ENCODE measurements around the gene LPCAT3.
A peak's percentile ranks its signal among the peaks of the same experiment; 100 is the strongest.

Gene LPCAT3

DNA sequence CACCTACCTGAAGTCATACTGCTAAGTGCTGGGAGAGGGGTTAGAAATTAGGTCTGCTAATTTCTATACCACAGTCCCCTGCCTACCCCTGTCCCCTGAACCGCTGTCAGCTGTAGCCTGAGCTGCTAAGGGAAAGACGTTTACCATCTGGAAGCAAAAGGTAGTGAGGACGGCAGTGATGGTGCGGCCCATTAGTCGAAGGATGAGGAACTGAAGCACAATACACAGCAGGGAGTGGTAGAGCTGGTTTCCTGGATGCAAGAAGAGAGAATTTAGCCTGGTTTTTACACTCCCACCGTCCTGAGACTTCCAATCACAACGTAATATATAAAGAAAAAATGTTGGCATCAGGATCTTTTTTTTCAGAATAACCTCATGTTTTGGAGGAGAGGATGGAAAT, 35.7 kb downstream of the LPCAT3 start:
- TF ChIP-seq, protein P1, sequence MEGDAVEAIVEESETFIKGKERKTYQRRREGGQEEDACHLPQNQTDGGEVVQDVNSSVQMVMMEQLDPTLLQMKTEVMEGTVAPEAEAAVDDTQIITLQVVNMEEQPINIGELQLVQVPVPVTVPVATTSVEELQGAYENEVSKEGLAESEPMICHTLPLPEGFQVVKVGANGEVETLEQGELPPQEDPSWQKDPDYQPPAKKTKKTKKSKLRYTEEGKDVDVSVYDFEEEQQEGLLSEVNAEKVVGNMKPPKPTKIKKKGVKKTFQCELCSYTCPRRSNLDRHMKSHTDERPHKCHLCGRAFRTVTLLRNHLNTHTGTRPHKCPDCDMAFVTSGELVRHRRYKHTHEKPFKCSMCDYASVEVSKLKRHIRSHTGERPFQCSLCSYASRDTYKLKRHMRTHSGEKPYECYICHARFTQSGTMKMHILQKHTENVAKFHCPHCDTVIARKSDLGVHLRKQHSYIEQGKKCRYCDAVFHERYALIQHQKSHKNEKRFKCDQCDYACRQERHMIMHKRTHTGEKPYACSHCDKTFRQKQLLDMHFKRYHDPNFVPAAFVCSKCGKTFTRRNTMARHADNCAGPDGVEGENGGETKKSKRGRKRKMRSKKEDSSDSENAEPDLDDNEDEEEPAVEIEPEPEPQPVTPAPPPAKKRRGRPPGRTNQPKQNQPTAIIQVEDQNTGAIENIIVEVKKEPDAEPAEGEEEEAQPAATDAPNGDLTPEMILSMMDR (conservative IDR thresholded peaks at IDR 0.05) = no peak

DNA sequence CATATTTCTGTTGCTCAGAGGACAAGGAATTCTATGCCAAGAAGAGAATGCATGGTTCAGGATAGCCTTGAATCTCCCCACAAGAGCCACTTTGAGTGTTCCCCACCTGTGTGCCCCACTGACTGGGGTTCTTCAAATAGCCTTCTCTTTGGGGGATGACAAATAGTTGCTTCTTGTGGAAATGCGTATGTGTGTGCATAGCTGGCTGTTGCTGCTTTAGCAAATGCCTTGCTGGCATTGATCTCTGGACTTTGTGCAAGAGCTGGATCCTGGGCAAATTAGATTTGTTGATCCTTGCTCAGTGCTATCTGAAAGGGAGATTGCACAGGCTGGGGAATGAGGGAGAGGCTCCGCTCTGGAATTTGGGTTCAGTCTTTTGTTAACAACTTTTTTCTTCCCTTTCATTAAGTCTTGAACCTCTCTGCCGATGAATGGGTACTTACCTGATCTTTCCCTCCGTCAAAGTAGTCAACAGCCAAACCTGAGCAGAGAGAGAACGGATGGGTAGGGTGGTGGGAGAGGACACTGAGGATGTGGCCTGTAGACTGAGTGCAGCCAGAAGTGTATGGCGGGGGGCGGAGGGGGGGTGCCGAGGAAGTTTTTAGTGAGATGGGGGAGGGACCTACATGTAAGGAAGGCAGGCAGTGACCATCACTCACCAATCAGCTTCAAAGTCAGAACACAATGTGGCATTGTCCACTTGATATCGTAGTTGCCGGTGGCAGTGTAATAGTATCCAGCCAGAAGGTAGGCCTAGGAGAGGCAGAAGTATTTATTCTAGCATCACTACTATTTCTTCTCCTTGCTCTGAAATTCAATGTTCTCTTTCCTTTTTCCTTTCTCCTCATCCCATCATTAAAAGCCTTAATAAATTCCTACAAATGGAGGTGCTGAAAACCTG, 36.9 kb downstream of the LPCAT3 start:
- no peak overlapping the region for H3K27ac ChIP-seq
- TF ChIP-seq, protein P1 (conservative IDR thresholded peaks at IDR 0.05) = no peak

More for the DNA sequence above, 35.7 kb downstream of the LPCAT3 start:
- H3K27ac ChIP-seq = no peak overlapping the region

DNA sequence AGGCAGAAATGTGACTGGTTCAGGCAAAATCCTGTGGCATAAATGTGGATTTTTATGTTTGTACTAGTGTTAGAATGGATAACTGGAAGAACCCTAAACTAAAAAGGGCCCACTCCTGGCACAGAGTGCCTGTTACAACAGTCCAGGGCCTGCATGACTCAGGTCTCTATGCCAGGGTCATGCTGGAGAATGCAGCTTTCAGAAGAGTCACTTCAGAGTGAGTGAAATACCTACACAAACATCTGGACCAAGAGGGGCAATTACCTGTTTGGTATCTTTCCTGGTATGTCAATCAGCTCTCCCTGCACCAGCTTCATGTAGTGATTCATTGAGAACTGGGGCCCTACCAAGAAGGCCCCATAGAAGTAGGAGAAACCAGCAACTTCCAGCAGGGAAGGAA, 37.5 kb downstream of the LPCAT3 start:
- no peak overlapping the region for H3K27ac ChIP-seq
- TF ChIP-seq, protein P1 (conservative IDR thresholded peaks at IDR 0.05) = no peak

DNA sequence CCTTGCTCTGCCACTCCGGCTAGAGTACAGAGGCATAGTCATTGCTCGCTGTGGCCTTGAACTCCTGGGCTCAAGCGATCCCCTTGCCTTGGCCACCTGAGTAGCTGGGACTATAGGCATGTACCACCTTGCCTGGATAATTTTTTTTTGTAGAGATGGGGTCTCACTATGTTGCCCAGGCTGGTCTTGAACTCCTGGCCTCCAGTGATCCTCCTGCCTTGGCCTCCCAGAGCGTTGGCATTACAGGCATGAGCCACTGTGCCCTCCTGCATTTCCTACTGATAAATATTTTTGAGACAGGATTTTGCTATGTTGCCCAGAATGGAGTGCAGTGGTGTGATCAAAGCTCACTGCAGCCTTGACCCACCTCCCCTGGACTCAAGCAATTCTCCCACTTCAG, 38.2 kb downstream of the LPCAT3 start:
- H3K27ac ChIP-seq = 0 out of 2 replicates have a peak overlapping the region, but pooled peaks have one; percentile 47

DNA sequence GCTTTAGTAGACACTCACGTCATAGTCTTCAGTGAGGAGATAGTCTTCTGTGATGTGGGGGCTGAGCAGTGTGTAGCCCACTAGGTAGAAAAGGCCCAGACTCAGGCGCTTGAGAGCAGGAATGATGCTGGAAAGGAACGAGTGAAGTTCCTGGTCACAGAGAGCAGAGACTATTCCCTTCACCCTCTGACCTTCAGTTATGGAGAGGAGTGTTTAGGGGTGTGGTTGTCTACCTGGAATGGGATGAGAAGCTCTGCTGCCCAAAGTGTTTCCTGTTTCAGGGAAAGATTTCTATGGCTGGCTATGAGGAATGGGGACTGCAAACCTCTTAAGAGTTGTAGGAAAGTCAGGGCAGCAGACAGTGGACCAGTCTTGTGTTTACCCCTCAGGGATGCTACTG, 38.8 kb downstream of the LPCAT3 start:
- peak overlapping the region; percentile 47; the same call in 1 of the 2 replicates for H3K27ac ChIP-seq

More for the DNA sequence above, 38.2 kb downstream of the LPCAT3 start:
- TF ChIP-seq, protein P1 (conservative IDR thresholded peaks at IDR 0.05) = no peak

DNA sequence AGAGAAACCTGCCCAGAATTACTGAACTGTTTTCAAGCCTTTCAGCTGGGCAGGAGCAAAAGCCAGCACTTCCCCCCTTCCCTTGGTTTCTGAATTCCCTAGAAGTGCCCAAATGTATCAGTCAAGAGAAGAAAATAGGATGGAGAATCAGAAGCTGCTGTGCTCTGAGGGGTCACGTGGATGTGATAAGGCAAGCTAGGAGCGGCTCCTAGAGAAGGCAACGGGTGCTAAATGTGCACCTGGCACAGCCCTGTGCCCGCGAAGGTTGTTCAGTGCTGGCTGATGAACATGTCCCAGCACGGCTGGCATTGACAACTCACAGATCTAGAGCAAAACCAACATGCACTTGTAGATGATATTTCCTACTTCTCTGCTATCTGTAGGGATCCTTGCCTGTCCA, 39.3 kb downstream of the LPCAT3 start:
- TF ChIP-seq, protein P1 (conservative IDR thresholded peaks at IDR 0.05) = no peak

More for the DNA sequence above, 38.8 kb downstream of the LPCAT3 start:
- TF ChIP-seq, protein P1 (conservative IDR thresholded peaks at IDR 0.05) = no peak

DNA sequence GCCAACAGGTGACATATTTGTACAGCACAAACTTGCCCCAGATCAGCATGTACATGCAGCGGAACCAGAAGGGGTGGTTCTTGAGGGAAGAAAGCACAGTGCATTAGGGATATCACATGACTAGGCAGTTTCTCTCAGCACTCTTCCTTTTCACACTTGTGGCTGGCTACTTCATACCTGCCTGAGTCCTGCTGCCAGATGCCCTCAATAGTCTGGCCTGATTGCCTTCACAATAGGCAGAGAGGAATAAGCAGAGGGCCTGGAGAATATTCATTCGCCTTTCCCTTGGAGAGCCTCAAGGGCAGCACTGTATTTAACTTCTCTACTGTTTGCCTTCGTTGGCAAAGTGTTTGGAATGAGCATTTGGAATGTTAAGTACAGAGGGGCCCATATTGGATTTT, 39.7 kb downstream of the LPCAT3 start:
- H3K27ac ChIP-seq = peak overlapping the region; percentile 47
- TF ChIP-seq, protein P1 (conservative IDR thresholded peaks at IDR 0.05) = no peak

More for the DNA sequence above, 39.3 kb downstream of the LPCAT3 start:
- peak overlapping the region; percentile 47 for H3K27ac ChIP-seq
